ENCODE results near the gene C1orf52. TPM values are rescaled to one million over a fixed set of nuclear protein-coding genes. Genes with fewer than 3 reads are reported as not detected.

Gene C1orf52
- total RNA-seq, 1 donor from 2014 or later, result 15.4 TPM

GRCh38 chr1:85203573-85204171 lies 55.8 kb downstream of the C1orf52 start:
- no peak for DNase-seq (ENCODE audit: low read depth)
- no peak for TF ChIP-seq CTCF (conservative IDR thresholded peaks at IDR 0.05; ENCODE audit: low read depth, low read length)
- H3K4me3 ChIP-seq (ENCODE audit: low read depth, low read length), result no peak overlapping the region

- no peak for DNase-seq (ENCODE audit: low read depth)
- H3K4me3 ChIP-seq (ENCODE audit: low read depth, low read length), result no peak overlapping the region
- no peak for TF ChIP-seq CTCF (conservative IDR thresholded peaks at IDR 0.05; ENCODE audit: low read depth, low read length)
Observed at GRCh38 chr1:85202864-85203255, 56.6 kb downstream of the C1orf52 start.

- no peak for DNase-seq (ENCODE audit: low read depth)
- no peak for TF ChIP-seq CTCF (conservative IDR thresholded peaks at IDR 0.05; ENCODE audit: low read depth, low read length)
- peak overlapping the region; percentile 86 for H3K4me3 ChIP-seq (ENCODE audit: low read depth, low read length)
Observed at GRCh38 chr1:85202092-85202863, 57.2 kb downstream of the C1orf52 start.

- DNase-seq (ENCODE audit: low read depth), result no peak
- H3K4me3 ChIP-seq (ENCODE audit: low read depth, low read length), result peak overlapping the region; percentile 86
- TF ChIP-seq CTCF (conservative IDR thresholded peaks at IDR 0.05; ENCODE audit: low read depth, low read length), result peak; percentile 15
Observed at GRCh38 chr1:85201340-85202091, 57.9 kb downstream of the C1orf52 start.

- no peak for TF ChIP-seq CTCF (conservative IDR thresholded peaks at IDR 0.05; ENCODE audit: low read depth, low read length)
- peak within 1 kb of the TSS; percentile 86 for H3K4me3 ChIP-seq (ENCODE audit: low read depth, low read length)
- no peak for DNase-seq (ENCODE audit: low read depth)
Observed at GRCh38 chr1:85200463-85201339, 58.8 kb downstream of the C1orf52 start, which contains the start of gene SYDE2. Gene SYDE2, minus strand, starts transcription at chr1:85201016. Its CDS starts 20 bp downstream, at chr1:85200996.

Other genes starting within 250 kb of the C1orf52 start
- gene MCOLN3, start 211.2 kb downstream of the C1orf52 start, total RNA-seq, result 3.1 and 3.7 TPM in 2 replicates
- gene SYDE2, start 58.6 kb downstream of the C1orf52 start, total RNA-seq, result 2.9 and 4.7 TPM in 2 replicates
- gene BCL10, start 17.0 kb upstream of the C1orf52 start, total RNA-seq, result 49.2 and 87.9 TPM in 2 replicates
- gene DDAH1, start 205.5 kb upstream of the C1orf52 start, total RNA-seq, result 45.9 and 50.9 TPM in 2 replicates

Measured in epithelial cell of proximal tubule (primary cell).